SKM-1 treated with dmso at 0.1 percent for 144 hours (cell line): Measurements from ENCODE around the gene GRPEL1.

ENCODE experiments used
- DNase-seq: peaks from one replicate; lab custom pipeline; 2025; ENCODE audit not compliant: unreplicated experiment; lab: John Stamatoyannopoulos, UW

Gene GRPEL1

DNA sequence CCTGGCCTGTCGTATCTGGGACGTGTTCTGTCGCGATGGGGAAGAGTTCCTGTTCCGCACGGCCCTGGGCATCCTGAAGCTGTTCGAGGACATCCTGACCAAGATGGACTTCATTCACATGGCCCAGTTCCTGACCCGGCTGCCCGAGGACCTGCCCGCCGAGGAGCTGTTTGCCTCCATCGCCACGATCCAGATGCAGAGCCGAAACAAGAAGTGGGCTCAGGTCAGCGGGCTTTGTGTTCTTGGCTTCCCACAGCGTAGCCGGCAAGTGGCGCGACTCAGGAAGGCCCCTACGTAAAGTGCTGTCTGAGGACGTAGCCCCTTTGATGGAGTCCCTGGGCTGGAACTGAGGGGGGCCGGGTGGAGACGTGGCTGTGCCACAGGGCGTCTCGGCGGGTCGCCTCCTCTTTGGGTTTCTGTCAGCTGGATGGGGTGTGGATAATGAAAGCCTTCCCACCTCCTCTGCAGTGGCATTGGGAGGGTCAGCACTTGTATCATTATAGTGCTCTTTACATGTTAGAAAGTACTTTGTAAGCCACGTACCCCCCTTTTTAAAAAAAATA, 42.7 kb downstream of the GRPEL1 start:
- DNase-seq = no peak

DNA sequence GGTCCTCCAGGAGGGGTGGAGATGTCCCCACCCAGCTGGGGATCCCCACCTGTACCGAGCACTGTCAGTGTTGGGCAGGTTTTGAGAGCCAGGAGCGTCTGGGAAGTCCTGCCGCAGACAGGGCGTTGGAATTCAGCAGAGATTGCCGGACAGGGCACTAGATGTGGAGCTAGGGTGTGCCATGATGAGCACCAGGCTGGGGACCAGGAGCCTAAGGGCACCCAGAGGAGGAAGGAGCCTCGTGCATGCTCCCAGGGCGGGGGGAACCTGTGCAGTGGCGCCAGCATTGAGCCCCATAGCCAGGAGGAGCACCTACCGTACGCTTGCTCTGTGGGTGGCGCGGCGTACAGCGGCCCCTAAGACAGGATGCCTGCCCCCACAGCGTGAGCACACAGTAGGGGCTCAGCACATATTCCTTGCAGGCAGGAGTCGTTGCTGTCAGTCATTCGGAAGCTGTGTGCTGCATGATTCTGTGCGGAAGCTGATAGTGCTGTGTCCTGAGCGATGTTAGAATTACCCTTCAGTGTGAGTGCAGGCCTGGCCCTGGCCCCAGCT, 43.5 kb downstream of the GRPEL1 start:
- DNase-seq = no peak

DNA sequence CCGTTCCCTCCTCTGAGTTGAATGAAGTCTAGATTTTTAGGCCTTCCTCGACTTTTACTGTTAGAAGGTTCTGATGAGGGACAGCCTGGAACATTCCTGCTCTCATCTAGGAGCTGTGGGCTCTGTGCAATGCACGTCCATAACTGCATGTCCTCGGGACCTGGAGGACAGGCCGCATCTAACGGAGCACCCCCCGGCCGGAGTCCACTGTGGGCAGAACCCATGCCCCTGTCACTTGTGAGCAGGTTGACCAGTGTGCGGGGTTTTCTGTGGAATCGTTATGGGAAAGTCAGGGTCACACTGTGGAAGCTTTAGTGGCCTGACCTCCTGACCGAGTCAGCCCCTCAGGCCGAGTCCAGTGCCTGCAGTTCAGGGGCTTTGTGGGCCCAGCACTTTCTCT, 44.0 kb downstream of the GRPEL1 start:
- DNase-seq = no peak

DNA sequence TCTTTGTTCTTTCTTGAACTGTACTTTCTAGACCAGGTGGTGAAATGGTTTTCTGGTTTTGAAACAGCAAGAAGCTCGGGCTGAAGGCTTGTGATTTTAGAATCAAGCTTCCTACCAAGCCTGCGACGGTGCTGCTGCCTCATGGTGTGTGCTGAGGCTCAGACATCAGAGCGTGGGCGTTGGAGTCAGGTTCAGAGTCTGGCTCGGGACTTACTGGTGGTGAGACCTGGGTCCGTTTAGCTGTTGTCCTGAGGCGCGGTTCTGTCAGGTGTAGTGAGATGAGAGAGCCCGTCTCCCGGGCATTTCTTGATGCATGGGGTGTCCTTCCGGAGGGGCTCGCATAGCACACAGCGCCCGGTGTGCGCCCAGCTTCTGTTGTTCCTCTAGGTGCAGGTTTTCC, 44.4 kb downstream of the GRPEL1 start:
- no peak for DNase-seq

DNA sequence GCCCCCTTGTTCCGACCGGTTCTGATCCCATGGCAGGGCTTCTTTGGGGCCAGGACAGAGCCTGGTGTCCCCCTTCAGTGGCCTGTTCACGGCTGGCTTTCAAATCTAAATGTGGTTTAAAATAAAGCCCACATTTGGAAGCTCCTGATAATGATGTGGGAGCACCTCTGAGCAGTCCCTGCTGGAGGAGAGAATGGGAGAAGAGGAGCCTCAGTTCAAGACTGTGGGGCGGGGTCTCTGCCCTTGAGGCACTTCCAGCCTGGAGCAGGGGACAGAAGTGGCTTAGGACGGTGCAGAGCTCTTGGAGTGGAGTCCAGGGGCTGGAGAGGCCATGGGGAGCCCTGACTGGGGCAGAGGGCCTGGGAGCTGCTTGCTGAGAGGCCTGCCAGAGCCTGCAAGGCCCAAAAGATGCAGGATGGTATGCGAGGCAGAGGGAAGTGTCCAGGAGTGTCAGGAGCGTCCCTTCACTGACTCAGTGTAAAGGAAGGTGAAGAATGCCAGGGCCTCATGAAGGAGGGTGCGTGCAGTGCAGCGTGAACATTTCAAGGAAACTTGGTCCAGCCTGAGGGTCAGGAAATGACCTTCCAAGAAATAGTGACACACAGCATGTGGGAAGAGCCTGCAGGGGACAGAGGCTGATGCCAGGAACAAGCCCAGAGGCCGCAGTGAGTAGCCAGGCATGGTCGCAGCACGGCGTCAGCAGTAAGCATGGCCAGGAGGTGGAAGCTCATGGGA, 45.8 kb downstream of the GRPEL1 start:
- no peak for DNase-seq

DNA sequence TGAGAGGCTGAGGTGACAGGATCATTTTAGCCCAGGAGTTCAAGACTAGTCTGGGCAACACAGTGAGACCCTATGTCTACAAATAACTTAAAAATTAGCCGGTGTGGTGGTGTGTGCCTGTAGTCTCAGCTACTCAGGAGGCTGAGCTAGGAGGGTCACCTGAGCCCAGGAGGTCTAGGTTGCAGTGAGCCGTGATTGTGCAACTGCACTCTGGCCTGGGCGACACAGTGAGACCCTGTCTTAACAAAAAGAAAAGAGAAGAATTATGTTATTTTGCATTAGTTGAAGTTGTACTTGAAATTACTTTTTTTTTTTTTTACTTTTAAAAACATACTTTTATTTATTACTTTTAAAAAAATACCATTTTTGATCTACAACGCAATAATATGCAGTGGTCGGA, 46.5 kb downstream of the GRPEL1 start:
- DNase-seq = no peak

DNA sequence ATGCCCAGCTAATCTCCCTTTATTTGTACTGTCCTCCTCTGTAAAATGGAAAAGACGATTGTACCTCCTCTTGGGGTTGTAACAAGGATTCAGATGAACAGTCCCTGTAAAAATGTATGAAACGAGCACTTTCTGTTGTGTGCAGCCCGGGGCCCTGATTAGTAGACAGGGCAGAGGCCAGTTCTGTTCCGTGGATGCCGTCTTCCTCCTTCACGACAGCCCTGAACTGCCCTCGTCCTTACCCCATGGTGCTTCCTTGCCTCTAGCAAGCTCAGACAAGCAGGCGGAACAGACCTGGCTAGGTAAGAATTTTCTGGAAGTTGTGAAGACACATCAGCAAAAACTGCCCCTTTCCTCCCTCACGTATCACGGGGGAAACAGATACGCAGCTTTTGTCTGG, 47.0 kb downstream of the GRPEL1 start:
- DNase-seq = no peak

DNA sequence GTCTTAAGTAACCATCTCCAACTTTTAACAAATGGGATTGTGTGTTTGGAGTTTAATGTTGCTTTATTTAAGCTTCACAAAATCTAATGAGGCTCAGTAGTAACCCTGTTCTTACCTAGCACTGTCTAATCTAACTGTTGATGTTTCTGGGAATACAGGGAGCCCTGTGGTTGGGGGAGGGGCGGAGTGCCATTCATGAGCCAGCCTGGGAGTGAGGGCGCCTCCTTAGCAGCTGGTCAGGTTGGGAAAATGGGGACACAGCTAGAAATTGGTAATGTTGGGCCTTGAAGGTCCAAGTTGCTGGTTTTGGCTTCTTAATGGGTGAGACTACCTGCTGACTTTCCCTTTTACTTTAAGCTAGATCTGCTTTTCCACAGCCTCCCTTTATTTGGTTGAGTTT, 47.6 kb downstream of the GRPEL1 start:
- no peak for DNase-seq

DNA sequence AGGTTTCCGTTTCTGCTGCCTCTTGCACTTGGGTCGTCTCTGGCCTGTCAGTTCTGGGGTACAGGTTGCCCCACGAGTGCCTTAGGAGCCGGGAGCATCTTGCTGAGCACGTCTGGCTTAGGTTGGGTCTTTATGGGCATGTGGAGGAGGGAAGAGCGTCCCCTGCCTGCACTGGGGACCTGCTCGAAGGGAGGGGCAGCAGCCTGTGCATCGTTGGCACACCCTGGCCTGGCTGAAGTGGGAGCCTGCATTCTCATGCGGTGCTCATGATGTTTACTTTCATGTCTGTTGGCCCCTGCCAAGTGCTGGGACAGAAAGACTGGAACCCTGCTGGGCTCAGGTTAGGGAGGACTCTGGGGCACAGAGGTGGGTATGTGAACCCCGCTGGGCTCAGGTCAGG, 48.5 kb downstream of the GRPEL1 start:
- DNase-seq = no peak

DNA sequence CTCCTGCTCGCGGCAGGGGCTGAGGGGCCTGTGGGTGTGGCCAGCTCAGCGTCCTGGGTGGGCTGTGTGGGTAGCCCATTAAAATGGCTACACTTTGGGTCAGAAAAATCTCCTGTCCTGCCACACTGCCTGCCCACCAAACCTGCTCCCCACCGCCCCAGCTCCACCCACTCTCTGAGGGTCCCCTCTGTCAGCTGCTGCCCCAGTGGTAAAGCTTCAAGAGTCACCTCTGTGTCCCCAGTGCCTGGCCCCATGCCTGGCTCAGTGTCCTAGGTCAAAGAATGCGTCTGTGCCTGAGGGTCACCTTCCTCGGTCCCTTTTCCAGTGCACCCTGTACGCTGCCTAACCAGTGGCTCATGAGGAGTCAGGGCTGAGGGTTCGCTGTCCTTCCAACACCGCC, 49.6 kb downstream of the GRPEL1 start:
- DNase-seq = no peak

DNA sequence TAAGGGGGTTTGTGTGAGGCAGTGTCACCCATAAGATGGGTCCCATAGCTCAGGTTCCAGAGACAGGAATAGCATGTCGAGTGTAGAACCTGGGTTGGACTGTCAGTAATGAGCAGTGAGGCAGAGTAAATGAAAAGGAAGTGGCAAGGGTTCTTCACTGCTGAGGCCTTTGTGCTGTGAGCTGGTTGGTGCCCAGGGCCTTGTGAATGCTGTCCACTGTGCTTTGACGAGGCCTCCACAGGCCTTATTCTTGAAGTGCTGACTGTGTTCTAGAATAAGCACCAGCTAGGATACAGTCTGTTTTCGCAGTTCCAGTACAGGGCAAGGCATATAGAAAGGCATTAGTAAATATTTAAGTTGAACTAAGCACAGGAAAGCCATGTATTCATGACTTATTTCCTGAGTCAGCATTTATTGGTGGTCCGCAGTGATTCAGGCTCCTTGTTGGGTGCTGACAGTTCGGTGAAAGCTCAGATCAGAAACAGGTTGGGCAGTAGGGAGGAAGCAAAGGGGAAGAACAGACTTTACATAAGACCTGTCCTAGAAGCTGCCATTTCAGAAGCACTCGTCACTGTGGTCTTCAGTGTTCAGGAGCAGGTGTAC, 50.3 kb downstream of the GRPEL1 start:
- no peak for DNase-seq

DNA sequence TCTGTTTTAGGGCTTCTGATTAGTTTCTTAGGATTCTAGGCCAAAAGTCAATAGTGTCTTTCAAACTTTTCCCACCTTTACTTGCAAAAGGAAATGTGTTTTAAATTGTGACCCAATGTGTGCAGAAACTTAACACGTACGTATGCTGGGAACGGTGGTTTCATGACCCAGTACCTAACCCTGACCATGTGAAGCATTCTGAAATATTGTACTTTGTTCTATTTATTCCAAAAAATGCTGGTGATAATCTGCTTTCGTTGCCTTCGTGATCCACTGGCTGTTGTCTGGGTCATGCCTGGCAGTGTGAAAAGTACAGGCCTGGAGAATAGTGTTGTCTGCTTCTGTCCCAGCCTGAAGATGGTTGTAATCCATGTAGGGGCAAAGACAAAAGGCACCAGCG, 51.4 kb downstream of the GRPEL1 start:
- DNase-seq = no peak

DNA sequence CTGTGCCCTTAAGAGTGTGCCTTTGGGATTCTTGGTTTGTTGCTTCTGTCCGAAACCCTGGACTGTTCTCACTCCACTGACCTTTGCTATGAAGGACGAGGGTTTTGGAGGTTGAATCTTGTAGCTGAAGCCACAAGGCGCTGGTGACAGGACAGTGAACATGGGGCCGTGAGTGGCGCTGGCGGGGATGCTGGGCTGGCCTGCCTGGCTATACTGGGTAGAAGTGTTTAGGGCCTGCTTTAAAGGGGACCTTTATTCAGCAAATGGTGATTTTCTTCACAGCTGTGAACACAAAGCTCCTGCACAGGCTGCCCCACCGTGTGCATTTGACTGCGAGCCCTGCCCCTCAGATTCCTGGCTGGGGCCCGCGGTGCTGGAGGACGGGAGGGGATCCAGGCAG, 51.8 kb downstream of the GRPEL1 start:
- DNase-seq = no peak

DNA sequence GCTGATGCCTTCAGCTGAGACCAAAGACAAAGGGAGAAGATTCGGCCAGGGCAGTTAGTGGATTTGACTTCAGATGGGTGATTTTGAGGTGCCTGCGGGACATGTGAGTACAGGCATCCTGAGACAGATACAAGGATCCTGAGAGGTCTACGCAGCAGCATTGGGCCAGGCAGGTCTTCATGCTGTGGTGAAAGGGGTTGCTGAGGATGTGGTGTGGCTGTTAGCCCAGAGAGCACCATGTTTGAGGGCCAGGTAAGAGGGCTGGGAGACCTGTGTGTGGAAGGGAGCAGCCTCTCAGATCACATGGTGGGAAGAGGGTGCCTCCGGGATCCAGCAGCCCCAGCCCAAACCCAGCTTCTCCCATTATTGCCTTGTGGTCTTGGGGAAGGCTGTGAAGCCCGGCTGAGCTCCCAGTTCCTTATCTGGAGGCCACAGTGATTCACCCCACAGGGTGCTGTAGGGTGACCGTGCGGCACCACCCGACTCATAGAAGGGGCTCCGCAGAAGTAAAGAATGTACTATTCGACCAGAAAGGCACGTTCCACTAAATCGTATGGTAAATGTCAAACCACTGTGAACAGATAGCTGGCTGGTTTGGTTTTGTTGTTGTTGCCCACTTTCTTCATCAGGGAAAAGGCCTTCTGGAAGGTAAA, 52.4 kb downstream of the GRPEL1 start:
- DNase-seq = no peak

DNA sequence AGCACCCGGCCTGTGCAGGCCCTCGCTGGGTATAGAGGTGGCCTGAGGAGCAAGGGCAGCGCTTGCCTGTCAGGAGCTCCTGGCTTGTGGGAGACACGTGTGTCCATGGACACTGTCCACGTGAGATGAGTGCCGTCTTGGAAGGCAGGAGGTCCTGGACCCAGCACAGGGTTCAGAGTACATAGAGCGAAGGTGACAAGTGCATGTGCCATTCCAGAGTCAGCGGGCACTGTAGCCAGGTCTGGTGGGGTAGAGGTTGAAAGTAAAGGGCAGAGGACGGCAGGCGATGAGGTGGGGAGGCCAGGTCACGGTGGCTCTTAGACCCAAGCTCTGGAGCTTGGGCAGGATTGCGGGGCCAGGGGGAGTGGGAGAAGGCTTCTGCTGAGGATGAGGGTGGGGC, 53.0 kb downstream of the GRPEL1 start:
- DNase-seq = no peak

DNA sequence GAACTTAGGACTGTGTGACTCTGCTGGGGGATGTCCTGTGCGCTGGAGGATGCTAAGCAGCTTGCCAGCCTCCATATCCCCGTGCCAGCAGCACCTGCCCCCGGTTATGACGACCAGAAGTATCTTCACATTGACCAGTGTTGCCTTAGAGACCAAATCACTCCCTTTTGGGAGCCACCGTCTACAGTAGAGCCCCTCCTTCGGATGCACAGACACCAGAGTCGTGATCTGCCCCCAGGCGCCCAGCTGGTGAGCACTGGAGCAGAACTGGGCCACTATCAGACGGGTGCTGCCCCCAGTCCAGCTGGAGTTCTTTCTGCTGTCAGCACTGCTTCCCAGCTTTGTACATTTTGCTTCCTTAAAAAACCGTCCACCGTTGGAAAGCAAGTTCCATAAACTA, 54.7 kb downstream of the GRPEL1 start:
- DNase-seq = no peak

DNA sequence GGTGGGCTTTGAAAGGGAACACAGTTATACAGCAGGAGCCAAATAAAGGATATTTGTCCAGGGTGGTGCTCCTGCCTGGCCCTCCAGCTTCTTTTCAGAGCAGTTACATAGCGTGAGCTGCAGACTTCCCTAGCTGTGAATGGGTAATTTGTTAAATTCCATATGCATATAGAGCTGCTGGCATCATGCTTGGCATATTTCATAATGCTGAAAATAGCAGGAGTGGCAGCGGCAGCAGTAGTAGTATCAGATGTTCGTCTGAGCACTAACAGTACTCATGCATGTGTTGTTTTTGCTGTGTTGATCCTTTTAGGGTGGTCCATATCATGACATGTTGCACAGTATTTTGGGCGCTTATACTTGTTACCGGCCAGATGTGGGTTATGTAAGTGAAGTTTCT, 58.3 kb downstream of the GRPEL1 start:
- DNase-seq = no peak
